ENCODE results near the gene SMLR1.

Gene SMLR1

GRCh38 chr6:130853555-130854183 lies 26.5 kb downstream of the SMLR1 start:
- no peak for DNase-seq

GRCh38 chr6:130858054-130858453 lies 30.8 kb downstream of the SMLR1 start:
- no peak for DNase-seq

- no peak for DNase-seq
Observed at GRCh38 chr6:130858498-130859160, 31.4 kb downstream of the SMLR1 start.

GRCh38 chr6:130859161-130859867 lies 32.1 kb downstream of the SMLR1 start:
- no peak for DNase-seq

GRCh38 chr6:130862370-130862769 lies 35.2 kb downstream of the SMLR1 start:
- DNase-seq: no peak

- DNase-seq: no peak
Observed at GRCh38 chr6:130863415-130864230, 36.4 kb downstream of the SMLR1 start.

- no peak for DNase-seq
Observed at GRCh38 chr6:130864344-130864743, 37.1 kb downstream of the SMLR1 start.

GRCh38 chr6:130865793-130866192 lies 38.6 kb downstream of the SMLR1 start:
- no peak for DNase-seq

GRCh38 chr6:130869681-130870080 lies 42.5 kb downstream of the SMLR1 start:
- DNase-seq: no peak

GRCh38 chr6:130870179-130870880 lies 43.1 kb downstream of the SMLR1 start:
- no peak for DNase-seq

GRCh38 chr6:130872250-130873095 lies 45.3 kb downstream of the SMLR1 start:
- DNase-seq: peak; percentile 66

- DNase-seq: no peak
Observed at GRCh38 chr6:130873746-130874145, 46.5 kb downstream of the SMLR1 start.

- DNase-seq: no peak
Observed at GRCh38 chr6:130879826-130880225, 52.6 kb downstream of the SMLR1 start.

- DNase-seq: no peak
Observed at GRCh38 chr6:130882370-130882769, 55.2 kb downstream of the SMLR1 start.

GRCh38 chr6:130885392-130886192 lies 58.4 kb downstream of the SMLR1 start:
- DNase-seq: peak; percentile 84
